ENCODE results near the gene KRTAP16-1. TPM values are rescaled to one million over a fixed set of nuclear protein-coding genes. Genes with fewer than 3 reads are reported as not detected.

Gene KRTAP16-1
- total RNA-seq, 1 experiment from 2014 or later: not detected

- CTCF ChIA-PET: no interaction called here
Observed at GRCh38 chr17:41326173-41327145, 17.4 kb upstream of the KRTAP16-1 start.

GRCh38 chr17:41325611-41326010, 16.5 kb upstream of the KRTAP16-1 start:
- Mint-ChIP-seq H3K27me3 (ENCODE audit: low read depth) (no peaks in the 10 kb centered on the region), H3K36me3 (no peaks in the 10 kb centered on the region), H3K9me3 (peaks cover 4% of the 10 kb centered on the region), H3K27ac (no peak overlapping the region), H3K4me3 (no peak overlapping the region), H3K4me1 (0 out of 2 replicates have a peak, but pooled peaks cover 3% of the 10 kb centered on the region)
- TF ChIP-seq ZNF423 (CRISPR knock-in tag; IDR thresholded peaks at IDR 0.05) (no peak), ELF4 (CRISPR knock-in tag; IDR thresholded peaks at IDR 0.05; ENCODE audit: low read depth) (no peak), TP53 (CRISPR knock-in tag; IDR thresholded peaks at IDR 0.05) (no peak), E2F5 (CRISPR knock-in tag; IDR thresholded peaks at IDR 0.05) (no peak), HMGXB4 (CRISPR knock-in tag; IDR thresholded peaks at IDR 0.05) (no peak), E2F1 (CRISPR knock-in tag; IDR thresholded peaks at IDR 0.05) (no peak), ATF2 (CRISPR knock-in tag; IDR thresholded peaks at IDR 0.05; ENCODE audit: borderline replicate concordance, low read depth) (no peak), E2F4 (CRISPR knock-in tag; IDR thresholded peaks at IDR 0.05; ENCODE audit: borderline replicate concordance, low read depth) (no peak)
- ATAC-seq: no peak
- DNase-seq (ENCODE audit: low spot score): no peak
- POLR2A ChIA-PET: no interaction called here
- CTCF ChIA-PET: no interaction called here

More at GRCh38 chr17:41326173-41327145, 17.4 kb upstream of the KRTAP16-1 start:
- no peak overlapping the region for H3K27ac Mint-ChIP-seq
- ATAC-seq (no peak), DNase-seq (ENCODE audit: low spot score) (no peak)
- H3K27me3 Mint-ChIP-seq (ENCODE audit: low read depth): no peaks in the 10 kb centered on the region
- no peak overlapping the region for H3K4me3 Mint-ChIP-seq
- TF ChIP-seq ESRRA (CRISPR knock-in tag; IDR thresholded peaks at IDR 0.05; ENCODE audit: borderline replicate concordance): no peak
- TF ChIP-seq ETV6 (CRISPR knock-in tag; IDR thresholded peaks at IDR 0.05): no peak
- no peak for TF ChIP-seq KAT7 (CRISPR knock-in tag; IDR thresholded peaks at IDR 0.05; ENCODE audit: borderline replicate concordance)
- no peak for TF ChIP-seq ZNF396 (CRISPR knock-in tag; IDR thresholded peaks at IDR 0.05; ENCODE audit: borderline replicate concordance)
- no peak for TF ChIP-seq ERG (CRISPR knock-in tag; IDR thresholded peaks at IDR 0.05)
- no peak for TF ChIP-seq CBFB (CRISPR knock-in tag; IDR thresholded peaks at IDR 0.05; ENCODE audit: low read depth)
- no peak for TF ChIP-seq USF2 (CRISPR knock-in tag; IDR thresholded peaks at IDR 0.05)
- TF ChIP-seq TCF7 (CRISPR knock-in tag; IDR thresholded peaks at IDR 0.05; ENCODE audit: low read depth): no peak
- TF ChIP-seq NFATC4 (CRISPR knock-in tag; IDR thresholded peaks at IDR 0.05): no peak
- no peak for TF ChIP-seq E2F4 (CRISPR knock-in tag; IDR thresholded peaks at IDR 0.05; ENCODE audit: borderline replicate concordance, low read depth)
- TF ChIP-seq SMAD3 (CRISPR knock-in tag; IDR thresholded peaks at IDR 0.05; ENCODE audit: borderline replicate concordance): no peak
- no peaks in the 10 kb centered on the region for H3K9me3 Mint-ChIP-seq
- POLR2A ChIA-PET: no interaction called here
- H3K4me1 Mint-ChIP-seq: 0 out of 2 replicates have a peak, but pooled peaks cover 3% of the 10 kb centered on the region
- no peaks in the 10 kb centered on the region for H3K36me3 Mint-ChIP-seq
